ENCODE data around the gene FHDC1.

DNA sequence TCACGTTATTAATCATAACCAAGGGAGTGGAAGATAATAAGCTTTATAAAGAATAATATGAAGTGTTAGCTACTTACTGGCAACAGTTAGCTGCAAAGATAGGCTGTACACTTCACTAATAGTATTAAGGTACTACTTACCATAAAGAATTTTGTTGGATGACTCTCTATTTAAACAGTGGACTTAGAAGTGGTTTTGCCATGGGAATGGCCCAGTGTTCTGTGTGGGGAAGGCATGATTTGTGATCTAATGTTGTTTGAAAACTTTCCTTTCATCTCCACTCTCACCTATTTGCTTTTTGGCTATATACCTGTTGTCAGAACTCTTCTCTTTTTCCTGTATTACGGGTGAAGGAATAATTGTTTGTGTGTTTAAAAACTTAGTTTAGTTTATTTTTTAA is 23.0 kb downstream of the FHDC1 start:
- TF ChIP-seq, protein P1, sequence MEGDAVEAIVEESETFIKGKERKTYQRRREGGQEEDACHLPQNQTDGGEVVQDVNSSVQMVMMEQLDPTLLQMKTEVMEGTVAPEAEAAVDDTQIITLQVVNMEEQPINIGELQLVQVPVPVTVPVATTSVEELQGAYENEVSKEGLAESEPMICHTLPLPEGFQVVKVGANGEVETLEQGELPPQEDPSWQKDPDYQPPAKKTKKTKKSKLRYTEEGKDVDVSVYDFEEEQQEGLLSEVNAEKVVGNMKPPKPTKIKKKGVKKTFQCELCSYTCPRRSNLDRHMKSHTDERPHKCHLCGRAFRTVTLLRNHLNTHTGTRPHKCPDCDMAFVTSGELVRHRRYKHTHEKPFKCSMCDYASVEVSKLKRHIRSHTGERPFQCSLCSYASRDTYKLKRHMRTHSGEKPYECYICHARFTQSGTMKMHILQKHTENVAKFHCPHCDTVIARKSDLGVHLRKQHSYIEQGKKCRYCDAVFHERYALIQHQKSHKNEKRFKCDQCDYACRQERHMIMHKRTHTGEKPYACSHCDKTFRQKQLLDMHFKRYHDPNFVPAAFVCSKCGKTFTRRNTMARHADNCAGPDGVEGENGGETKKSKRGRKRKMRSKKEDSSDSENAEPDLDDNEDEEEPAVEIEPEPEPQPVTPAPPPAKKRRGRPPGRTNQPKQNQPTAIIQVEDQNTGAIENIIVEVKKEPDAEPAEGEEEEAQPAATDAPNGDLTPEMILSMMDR (IDR thresholded peaks at IDR 0.05): no peak
- TF ChIP-seq POLR2A (IDR thresholded peaks at IDR 0.05): no peak
- no peak for TF ChIP-seq EP300 (IDR thresholded peaks at IDR 0.05)
